ENCODE data around the gene BLTP2.

DNA sequence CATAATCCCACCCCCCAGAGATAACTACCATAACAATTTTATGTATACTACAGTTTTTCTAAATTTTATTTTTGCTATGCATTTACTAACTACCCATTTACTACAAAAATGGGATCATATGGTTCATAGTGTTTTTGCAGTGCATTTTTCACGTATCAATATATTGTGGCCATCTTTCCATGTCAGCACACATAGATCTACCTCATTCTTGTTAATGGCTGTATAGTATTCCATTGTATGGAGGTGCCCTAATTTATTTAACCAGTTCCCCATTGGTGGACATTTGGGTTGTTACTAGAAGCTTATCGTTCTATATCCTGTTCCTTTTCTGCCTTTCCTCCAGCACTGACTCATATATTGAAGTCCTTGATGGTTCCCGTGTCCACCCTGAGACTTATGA, 44.1 kb upstream of the BLTP2 start:
- TF ChIP-seq, protein P1, sequence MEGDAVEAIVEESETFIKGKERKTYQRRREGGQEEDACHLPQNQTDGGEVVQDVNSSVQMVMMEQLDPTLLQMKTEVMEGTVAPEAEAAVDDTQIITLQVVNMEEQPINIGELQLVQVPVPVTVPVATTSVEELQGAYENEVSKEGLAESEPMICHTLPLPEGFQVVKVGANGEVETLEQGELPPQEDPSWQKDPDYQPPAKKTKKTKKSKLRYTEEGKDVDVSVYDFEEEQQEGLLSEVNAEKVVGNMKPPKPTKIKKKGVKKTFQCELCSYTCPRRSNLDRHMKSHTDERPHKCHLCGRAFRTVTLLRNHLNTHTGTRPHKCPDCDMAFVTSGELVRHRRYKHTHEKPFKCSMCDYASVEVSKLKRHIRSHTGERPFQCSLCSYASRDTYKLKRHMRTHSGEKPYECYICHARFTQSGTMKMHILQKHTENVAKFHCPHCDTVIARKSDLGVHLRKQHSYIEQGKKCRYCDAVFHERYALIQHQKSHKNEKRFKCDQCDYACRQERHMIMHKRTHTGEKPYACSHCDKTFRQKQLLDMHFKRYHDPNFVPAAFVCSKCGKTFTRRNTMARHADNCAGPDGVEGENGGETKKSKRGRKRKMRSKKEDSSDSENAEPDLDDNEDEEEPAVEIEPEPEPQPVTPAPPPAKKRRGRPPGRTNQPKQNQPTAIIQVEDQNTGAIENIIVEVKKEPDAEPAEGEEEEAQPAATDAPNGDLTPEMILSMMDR (IDR thresholded peaks at IDR 0.05; ENCODE audit: low read length) = no peak
- no peak for TF ChIP-seq EZH2 (optimal IDR thresholded peaks at IDR 0.05; ENCODE audit: low read depth, low read length)
- TF ChIP-seq EZH2phosphoT487 (IDR thresholded peaks at IDR 0.05; ENCODE audit: low read length) = no peak
